Activated naive CD4-positive, alpha-beta T cell treated with anti-CD3 and anti-CD28 coated beads for 36 hours (primary cell): ENCODE measurements around the gene ULK4. TPM values are rescaled to one million over a fixed set of nuclear protein-coding genes. Genes with fewer than 3 reads are reported as not detected.
"Not testable (repeated sequence)": the region's sequence is repeated elsewhere in the genome, so short reads cannot be mapped to it uniquely, and the experiment has no call there.

Source experiments
- CTCF ChIA-PET: fragments of 350-600 bp; sonication (Branson Sonifier 250); formaldehyde crosslinking; loops from one replicate; lab custom pipeline; 2021; ENCODE audit warnings: antibody characterized with exemption; lab: Charles Lee
- DNase-seq: peaks from one replicate; pipeline ENCODE4 v3.0.0-alpha.2; 2020
- H3K27ac Mint-ChIP-seq: one replicate; pipeline ENCODE4 v1.8.0; 2021; ENCODE audit warnings: mild to moderate bottlenecking, mixed read lengths
- H3K27me3 Mint-ChIP-seq: one replicate; pipeline ENCODE4 v1.8.0; 2021; ENCODE audit warnings: low read depth, mixed read lengths
- H3K36me3 Mint-ChIP-seq: one replicate; pipeline ENCODE4 v1.8.0; 2021; ENCODE audit warnings: low read depth, mixed read lengths
- H3K4me1 Mint-ChIP-seq: one replicate; pipeline ENCODE4 v1.8.0; 2021; ENCODE audit warnings: low read depth, mixed read lengths
- H3K4me3 Mint-ChIP-seq: one replicate; pipeline ENCODE4 v1.8.0; 2021; ENCODE audit warnings: mild to moderate bottlenecking, moderate library complexity, mixed read lengths
- H3K9me3 Mint-ChIP-seq: one replicate; pipeline ENCODE4 v1.8.0; 2021; ENCODE audit warnings: mixed read lengths
- intact Hi-C: fragments of 100-400 bp; cut with micrococcal nuclease; formaldehyde crosslinking; loops from one replicate; pipeline ENCODE4 v1.15.1; 2023
- total RNA-seq, 2 experiments: library from RNA; stranded (reverse); gene quantifications; one replicate each; pipeline ENCODE4 v1.2.3, GENCODE V29; 2021

The ULK4 gene
- total RNA-seq, 2 experiments from 2014 or later = 8.5 to 9.1 TPM

DNA sequence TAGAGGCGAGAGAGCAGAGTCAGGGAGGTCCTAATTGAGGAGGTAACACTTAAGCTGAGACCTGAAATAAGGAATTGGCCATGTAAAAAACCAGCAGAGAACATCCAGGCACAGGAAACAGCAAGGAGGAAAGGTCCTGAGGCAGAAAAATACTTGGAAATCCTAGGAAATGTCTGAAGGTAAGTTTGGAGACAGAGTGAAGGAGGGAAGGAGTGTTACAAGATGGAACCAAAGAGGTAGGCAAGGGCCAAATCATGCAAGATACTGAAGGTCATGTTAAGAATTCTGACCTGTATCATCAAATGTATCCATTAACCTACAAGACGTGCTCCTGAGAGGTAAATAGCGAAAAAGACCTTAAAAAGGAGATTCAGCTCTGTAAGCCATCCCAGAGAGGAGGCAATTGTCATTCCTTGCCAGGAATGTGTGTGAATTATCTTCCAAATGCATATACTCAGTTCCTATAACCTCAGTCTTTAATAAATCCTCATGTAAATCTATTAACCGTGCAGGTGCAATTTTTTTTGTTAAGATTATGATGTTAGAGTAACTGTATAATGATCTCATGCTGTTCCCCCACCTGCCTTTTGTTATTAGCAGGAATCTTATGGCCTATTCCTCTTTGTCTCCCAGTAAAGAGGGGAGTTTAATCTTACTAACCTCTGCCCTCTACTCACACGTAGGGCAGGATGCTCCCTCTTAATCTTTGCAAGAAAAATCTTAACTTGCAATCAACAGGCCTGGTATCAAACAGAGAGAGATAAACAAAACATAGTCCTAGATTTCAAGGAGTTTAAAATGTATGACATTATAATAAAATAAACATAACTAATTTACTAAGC is 166.9 kb downstream of the ULK4 start:
- H3K27me3 Mint-ChIP-seq = no peaks in the 10 kb centered on the region
- H3K4me1 Mint-ChIP-seq = no peaks in the 10 kb centered on the region
- intact Hi-C loops = no loop called here
- H3K9me3 Mint-ChIP-seq = no peaks in the 10 kb centered on the region
- no peak overlapping the region for H3K4me3 Mint-ChIP-seq
- no peak overlapping the region for H3K27ac Mint-ChIP-seq
- DNase-seq = no peak
- CTCF ChIA-PET = no interaction called here
- peaks cover 9% of the 10 kb centered on the region for H3K36me3 Mint-ChIP-seq

GRCh38 chr3:41792806-41793205 is 169.1 kb downstream of the ULK4 start:
- Mint-ChIP-seq H3K27ac (no peak overlapping the region), H3K36me3 (peaks cover 11% of the 10 kb centered on the region), H3K9me3 (no peaks in the 10 kb centered on the region), H3K4me3 (no peak overlapping the region), H3K4me1 (no peaks in the 10 kb centered on the region), H3K27me3 (no peaks in the 10 kb centered on the region)
- no peak for DNase-seq
- CTCF ChIA-PET = no interaction called here
- intact Hi-C loops = no loop called here

DNA sequence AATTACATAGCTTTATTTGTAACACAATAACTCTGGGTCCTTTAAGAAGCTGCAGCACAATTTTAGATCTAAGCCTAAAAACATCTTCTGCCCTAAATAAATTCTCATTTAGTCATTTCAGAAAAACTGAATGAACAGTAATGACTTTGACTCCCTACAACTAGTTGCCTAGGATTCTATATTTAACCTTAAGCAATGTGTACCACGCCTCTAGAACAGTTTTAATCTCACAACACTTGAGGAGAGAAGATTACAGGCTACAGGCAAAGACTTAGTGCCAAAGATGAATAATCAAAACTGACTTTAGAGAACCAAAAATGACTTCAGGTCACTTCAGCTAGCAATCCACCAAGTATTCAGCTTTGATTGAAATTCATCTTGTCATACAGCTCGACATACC is 192.8 kb downstream of the ULK4 start:
- H3K4me1 Mint-ChIP-seq = no peaks in the 10 kb centered on the region
- no peaks in the 10 kb centered on the region for H3K9me3 Mint-ChIP-seq
- intact Hi-C loops = no loop called here
- no peak overlapping the region for H3K27ac Mint-ChIP-seq
- no peak for DNase-seq
- H3K27me3 Mint-ChIP-seq = no peaks in the 10 kb centered on the region
- no peak overlapping the region for H3K4me3 Mint-ChIP-seq
- peaks cover 12% of the 10 kb centered on the region for H3K36me3 Mint-ChIP-seq
- CTCF ChIA-PET = interaction anchor here (0.6 kb wide), 1 partner anchor 23 kb away, joined by 3 read pairs; no protein-coding TSS in a partner anchor

DNA sequence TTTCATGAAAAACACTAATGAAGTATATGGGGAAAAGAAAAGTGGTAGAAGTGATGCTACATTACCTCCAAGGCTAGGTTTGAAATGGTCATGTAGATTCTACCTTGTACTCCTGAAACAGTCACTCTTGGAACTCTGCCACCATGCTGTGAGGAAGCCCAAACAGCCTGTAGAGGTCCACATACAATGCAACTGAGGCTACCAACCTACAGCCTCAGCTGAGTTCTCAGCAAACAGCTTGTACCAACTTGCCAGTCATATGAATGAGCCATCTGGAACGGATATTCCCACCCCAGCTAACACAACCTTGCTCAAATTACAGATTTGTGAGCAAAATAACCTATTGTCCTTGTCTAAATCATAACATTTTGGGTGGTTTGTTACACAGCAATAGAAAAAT is 193.5 kb downstream of the ULK4 start:
- no peak overlapping the region for H3K27ac Mint-ChIP-seq
- CTCF ChIA-PET = no interaction called here
- no peak overlapping the region for H3K4me3 Mint-ChIP-seq
- H3K36me3 Mint-ChIP-seq = peaks cover 12% of the 10 kb centered on the region
- intact Hi-C loops = no loop called here
- H3K4me1 Mint-ChIP-seq = no peaks in the 10 kb centered on the region
- no peaks in the 10 kb centered on the region for H3K27me3 Mint-ChIP-seq
- H3K9me3 Mint-ChIP-seq = no peaks in the 10 kb centered on the region
- DNase-seq = no peak

DNA sequence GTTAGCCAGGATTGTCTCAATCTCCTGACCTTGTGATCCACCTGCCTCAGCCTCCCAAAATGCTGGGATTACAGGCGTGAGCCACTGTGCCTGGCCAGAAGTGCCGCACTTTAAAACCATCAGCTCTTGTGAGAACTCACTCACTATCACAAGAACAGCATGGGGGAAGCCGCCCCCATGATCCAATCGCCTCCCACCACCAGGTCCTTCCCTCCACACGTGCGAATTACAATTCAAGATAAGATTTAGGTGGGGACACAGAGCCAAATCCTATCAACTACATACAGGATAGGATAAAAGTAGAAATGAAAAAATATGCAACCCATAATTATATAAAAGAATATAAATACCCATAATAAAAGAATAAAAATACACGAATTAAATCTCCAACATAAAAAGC is 199.0 kb downstream of the ULK4 start:
- H3K4me3 Mint-ChIP-seq, H3K27me3 Mint-ChIP-seq, H3K36me3 Mint-ChIP-seq, H3K9me3 Mint-ChIP-seq, DNase-seq, CTCF ChIA-PET, intact Hi-C loops, H3K27ac Mint-ChIP-seq, H3K4me1 Mint-ChIP-seq: not testable (repeated sequence)

- intact Hi-C loops = no loop called here
- CTCF ChIA-PET = no interaction called here
- H3K27ac Mint-ChIP-seq = no peak overlapping the region
- no peaks in the 10 kb centered on the region for H3K27me3 Mint-ChIP-seq
- no peak for DNase-seq
- no peak overlapping the region for H3K4me3 Mint-ChIP-seq
- peaks cover 15% of the 10 kb centered on the region for H3K4me1 Mint-ChIP-seq
- H3K36me3 Mint-ChIP-seq = peaks cover 7% of the 10 kb centered on the region
- H3K9me3 Mint-ChIP-seq = no peaks in the 10 kb centered on the region
These were observed 208.3 kb downstream of the ULK4 start for GRCh38 chr3:41753651-41754050.

- Mint-ChIP-seq H3K4me3 (no peak overlapping the region), H3K4me1 (peaks cover 15% of the 10 kb centered on the region), H3K9me3 (no peaks in the 10 kb centered on the region), H3K36me3 (peaks cover 7% of the 10 kb centered on the region), H3K27me3 (no peaks in the 10 kb centered on the region), H3K27ac (no peak overlapping the region)
- intact Hi-C loops = no loop called here
- peak; percentile 8 for DNase-seq
- CTCF ChIA-PET = no interaction called here
These were observed 210.3 kb downstream of the ULK4 start for GRCh38 chr3:41751597-41751996.

DNA sequence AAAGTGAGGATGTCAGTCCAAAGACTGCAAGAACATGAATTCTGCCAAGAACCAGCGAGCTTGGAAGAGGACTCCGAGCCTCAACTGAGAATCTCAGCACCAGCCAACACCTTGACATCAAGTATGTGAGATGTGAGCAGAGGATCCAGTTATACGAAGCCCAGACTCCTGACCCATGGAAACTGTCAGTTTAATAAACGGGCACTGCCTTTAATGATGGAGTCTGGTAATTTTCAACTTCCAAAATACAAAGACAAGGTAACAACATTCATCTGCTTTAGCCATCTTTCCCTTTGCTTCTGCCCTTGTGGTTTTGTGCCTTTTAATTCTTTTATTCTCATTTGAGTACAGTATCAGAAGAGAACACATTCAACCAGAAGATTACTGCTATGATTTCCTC is 211.9 kb downstream of the ULK4 start:
- Mint-ChIP-seq H3K4me1 (peaks cover 15% of the 10 kb centered on the region), H3K9me3 (no peaks in the 10 kb centered on the region), H3K27ac (no peak overlapping the region), H3K4me3 (no peak overlapping the region), H3K36me3 (peaks cover 4% of the 10 kb centered on the region), H3K27me3 (no peaks in the 10 kb centered on the region)
- CTCF ChIA-PET = no interaction called here
- intact Hi-C loops = no loop called here
- no peak for DNase-seq

DNA sequence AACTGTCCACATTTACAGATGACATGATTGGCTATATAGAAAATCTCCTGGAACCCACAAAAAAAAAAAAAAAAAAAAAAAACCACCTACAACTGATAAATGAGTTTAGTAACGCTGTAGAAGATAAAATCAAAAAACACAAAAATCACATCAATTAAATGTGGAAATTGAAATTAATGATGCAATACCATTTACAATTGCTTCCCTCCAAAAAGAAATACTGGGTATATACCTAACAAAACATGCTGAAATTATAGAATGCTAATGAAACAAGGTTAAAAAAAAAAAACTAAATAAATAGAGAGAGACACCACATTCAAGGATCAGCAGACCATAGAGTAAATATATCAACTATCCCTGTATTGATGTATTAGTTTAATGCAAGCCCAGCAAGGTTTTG is 215.7 kb downstream of the ULK4 start:
- no peaks in the 10 kb centered on the region for H3K36me3 Mint-ChIP-seq
- no peak overlapping the region for H3K27ac Mint-ChIP-seq
- intact Hi-C loops = no loop called here
- no peak for DNase-seq
- no peak overlapping the region for H3K4me3 Mint-ChIP-seq
- H3K4me1 Mint-ChIP-seq = peaks cover 1% of the 10 kb centered on the region
- CTCF ChIA-PET = interaction anchor here (0.9 kb wide), 1 partner anchor 216 kb away, joined by 3 read pairs; no protein-coding TSS in a partner anchor
- H3K9me3 Mint-ChIP-seq = no peaks in the 10 kb centered on the region
- no peaks in the 10 kb centered on the region for H3K27me3 Mint-ChIP-seq

GRCh38 chr3:41742121-41742520 is 219.8 kb downstream of the ULK4 start:
- Mint-ChIP-seq H3K4me3 (no peak overlapping the region), H3K4me1 (no peaks in the 10 kb centered on the region), H3K27ac (no peak overlapping the region), H3K9me3 (no peaks in the 10 kb centered on the region), H3K27me3 (no peaks in the 10 kb centered on the region), H3K36me3 (peaks cover 4% of the 10 kb centered on the region)
- DNase-seq = no peak
- CTCF ChIA-PET = no interaction called here
- intact Hi-C loops = no loop called here

DNA sequence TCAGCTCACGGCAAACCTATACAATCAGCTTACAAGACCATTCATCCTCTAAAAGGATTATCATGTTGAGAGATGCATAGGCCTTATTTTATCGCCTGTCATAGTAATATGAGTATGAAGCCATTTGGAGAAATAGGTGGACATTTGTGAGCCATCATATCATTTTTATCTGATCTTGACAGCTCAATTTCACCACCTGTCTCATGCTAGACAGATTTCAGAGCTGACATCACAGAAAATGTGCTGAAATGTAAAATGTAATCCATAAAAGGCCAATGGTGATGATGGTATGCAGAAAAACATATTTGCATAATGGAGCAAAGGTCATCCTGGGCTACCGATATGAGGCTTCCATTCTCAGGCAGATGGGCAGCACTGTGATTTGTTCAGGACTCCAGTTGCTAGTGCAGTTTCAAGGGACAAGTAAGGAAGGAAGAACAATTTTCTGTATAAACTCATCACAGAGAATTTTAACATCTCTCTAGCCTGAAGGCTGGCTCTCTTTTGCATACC is 221.5 kb downstream of the ULK4 start:
- no peaks in the 10 kb centered on the region for H3K9me3 Mint-ChIP-seq
- no peaks in the 10 kb centered on the region for H3K4me1 Mint-ChIP-seq
- DNase-seq = no peak
- H3K4me3 Mint-ChIP-seq = no peak overlapping the region
- intact Hi-C loops = no loop called here
- CTCF ChIA-PET = no interaction called here
- no peak overlapping the region for H3K27ac Mint-ChIP-seq
- peaks cover 4% of the 10 kb centered on the region for H3K36me3 Mint-ChIP-seq
- no peaks in the 10 kb centered on the region for H3K27me3 Mint-ChIP-seq

- H3K9me3 Mint-ChIP-seq = no peaks in the 10 kb centered on the region
- intact Hi-C loops = no loop called here
- CTCF ChIA-PET = no interaction called here
These were observed 235.0 kb downstream of the ULK4 start for GRCh38 chr3:41726891-41727290.

GRCh38 chr3:41717641-41718040 is 244.3 kb downstream of the ULK4 start:
- Mint-ChIP-seq H3K9me3 (no peaks in the 10 kb centered on the region), H3K4me3 (no peak overlapping the region)
- CTCF ChIA-PET = no interaction called here

More at GRCh38 chr3:41726891-41727290, 235.0 kb downstream of the ULK4 start:
- no peaks in the 10 kb centered on the region for H3K27me3 Mint-ChIP-seq
- H3K27ac Mint-ChIP-seq = no peak overlapping the region
- DNase-seq = no peak
- no peak overlapping the region for H3K4me3 Mint-ChIP-seq
- peaks cover 6% of the 10 kb centered on the region for H3K36me3 Mint-ChIP-seq
- no peaks in the 10 kb centered on the region for H3K4me1 Mint-ChIP-seq

More at GRCh38 chr3:41717641-41718040, 244.3 kb downstream of the ULK4 start:
- Mint-ChIP-seq H3K36me3 (no peaks in the 10 kb centered on the region), H3K4me1 (peaks cover 5% of the 10 kb centered on the region), H3K27me3 (no peaks in the 10 kb centered on the region), H3K27ac (no peak overlapping the region)
- no peak for DNase-seq
- intact Hi-C loops = no loop called here
